DND-41 (cell line): Measurements from ENCODE around the gene TWSG1.
"Not testable (repeated sequence)": the region's sequence is repeated elsewhere in the genome, so short reads cannot be mapped to it uniquely, and the experiment has no call there.

Source experiments
- EZH2 ChIP-seq: IDR thresholded peaks from 3 replicates; pipeline ENCODE4 v1.6.1; 2012; ENCODE audit warnings: borderline replicate concordance, low read depth, mild to moderate bottlenecking, moderate library complexity, low read length, inconsistent platforms; ENCODE audit not compliant: severe bottlenecking
- TF ChIP-seq, protein P1 (sequence below): IDR thresholded peaks from 2 replicates; pipeline ENCODE4 v1.5.1; 2012; ENCODE audit warnings: borderline replicate concordance, low read length, moderate library complexity, mild to moderate bottlenecking; ENCODE audit not compliant: poor library complexity, severe bottlenecking; ENCODE audit errors: extremely low read depth

DNA sequence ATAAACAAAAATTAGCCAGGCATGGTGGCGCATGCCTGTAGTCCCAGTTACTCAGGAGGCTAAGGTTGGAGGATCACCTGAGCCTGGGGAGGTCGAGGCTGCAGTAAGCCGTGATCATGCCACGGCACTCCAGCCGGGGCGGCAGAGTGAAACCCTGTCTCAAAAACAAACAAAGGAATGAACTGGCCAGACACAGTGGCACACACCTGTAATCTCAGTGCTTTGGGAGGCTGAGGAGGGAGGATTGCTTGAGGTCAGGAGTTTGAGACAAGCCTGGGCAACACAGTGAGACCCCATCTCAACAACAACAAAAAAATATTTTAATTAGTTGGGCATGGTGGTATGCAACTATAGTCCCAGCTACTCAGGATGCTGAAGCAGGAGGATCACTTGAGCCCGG lies 116.3 kb downstream of the TWSG1 start:
- not testable (repeated sequence) for TF ChIP-seq EZH2
- TF ChIP-seq, protein P1, sequence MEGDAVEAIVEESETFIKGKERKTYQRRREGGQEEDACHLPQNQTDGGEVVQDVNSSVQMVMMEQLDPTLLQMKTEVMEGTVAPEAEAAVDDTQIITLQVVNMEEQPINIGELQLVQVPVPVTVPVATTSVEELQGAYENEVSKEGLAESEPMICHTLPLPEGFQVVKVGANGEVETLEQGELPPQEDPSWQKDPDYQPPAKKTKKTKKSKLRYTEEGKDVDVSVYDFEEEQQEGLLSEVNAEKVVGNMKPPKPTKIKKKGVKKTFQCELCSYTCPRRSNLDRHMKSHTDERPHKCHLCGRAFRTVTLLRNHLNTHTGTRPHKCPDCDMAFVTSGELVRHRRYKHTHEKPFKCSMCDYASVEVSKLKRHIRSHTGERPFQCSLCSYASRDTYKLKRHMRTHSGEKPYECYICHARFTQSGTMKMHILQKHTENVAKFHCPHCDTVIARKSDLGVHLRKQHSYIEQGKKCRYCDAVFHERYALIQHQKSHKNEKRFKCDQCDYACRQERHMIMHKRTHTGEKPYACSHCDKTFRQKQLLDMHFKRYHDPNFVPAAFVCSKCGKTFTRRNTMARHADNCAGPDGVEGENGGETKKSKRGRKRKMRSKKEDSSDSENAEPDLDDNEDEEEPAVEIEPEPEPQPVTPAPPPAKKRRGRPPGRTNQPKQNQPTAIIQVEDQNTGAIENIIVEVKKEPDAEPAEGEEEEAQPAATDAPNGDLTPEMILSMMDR, result not testable (repeated sequence)
